ENCODE results near the gene JMJD7. TPM values are rescaled to one million over a fixed set of nuclear protein-coding genes. Genes with fewer than 3 reads are reported as not detected.

The JMJD7 gene
- polyA plus RNA-seq, 2 of the 4 experiments (the other 2 are of a cell fraction), result 3.4 to 3.8 TPM

GRCh38 chr15:41865490-41866055 is 37.7 kb downstream of the JMJD7 start:
- no peaks in the 10 kb centered on the region for H3K9me3 ChIP-seq
- ATAC-seq (no peak), DNase-seq (ENCODE audit: low read depth in 1 of 2, low spot score in 1 of 2) (no peak), FAIRE-seq (no peak)
- CTCF ChIA-PET, result interaction anchor here (1.2 to 1.4 kb wide), 2 partner anchors 14 to 39 kb away, joined by 3 to 4 read pairs; no protein-coding TSS in a partner anchor
- no peaks in the 10 kb centered on the region for H3K4me1 ChIP-seq
- H3K4me2 ChIP-seq, result no peak overlapping the region
- 81% methylated on average over 15 of the region's 18 CpGs for WGBS (ENCODE audit: missing lambda C conversion rate)
- no peak overlapping the region for H3K4me3 ChIP-seq
- TF ChIP-seq, protein P1, sequence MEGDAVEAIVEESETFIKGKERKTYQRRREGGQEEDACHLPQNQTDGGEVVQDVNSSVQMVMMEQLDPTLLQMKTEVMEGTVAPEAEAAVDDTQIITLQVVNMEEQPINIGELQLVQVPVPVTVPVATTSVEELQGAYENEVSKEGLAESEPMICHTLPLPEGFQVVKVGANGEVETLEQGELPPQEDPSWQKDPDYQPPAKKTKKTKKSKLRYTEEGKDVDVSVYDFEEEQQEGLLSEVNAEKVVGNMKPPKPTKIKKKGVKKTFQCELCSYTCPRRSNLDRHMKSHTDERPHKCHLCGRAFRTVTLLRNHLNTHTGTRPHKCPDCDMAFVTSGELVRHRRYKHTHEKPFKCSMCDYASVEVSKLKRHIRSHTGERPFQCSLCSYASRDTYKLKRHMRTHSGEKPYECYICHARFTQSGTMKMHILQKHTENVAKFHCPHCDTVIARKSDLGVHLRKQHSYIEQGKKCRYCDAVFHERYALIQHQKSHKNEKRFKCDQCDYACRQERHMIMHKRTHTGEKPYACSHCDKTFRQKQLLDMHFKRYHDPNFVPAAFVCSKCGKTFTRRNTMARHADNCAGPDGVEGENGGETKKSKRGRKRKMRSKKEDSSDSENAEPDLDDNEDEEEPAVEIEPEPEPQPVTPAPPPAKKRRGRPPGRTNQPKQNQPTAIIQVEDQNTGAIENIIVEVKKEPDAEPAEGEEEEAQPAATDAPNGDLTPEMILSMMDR (IDR thresholded peaks at IDR 0.05), result no peak
- no peak for TF ChIP-seq HOXB13 (CRISPR knock-in tag; IDR thresholded peaks at IDR 0.05; ENCODE audit: low read depth)
- no peak for TF ChIP-seq PHF8 (IDR thresholded peaks at IDR 0.05; ENCODE audit: borderline replicate concordance, low read depth)
- no peak for TF ChIP-seq HMGXB4 (CRISPR knock-in tag; IDR thresholded peaks at IDR 0.05; ENCODE audit: borderline replicate concordance)
- no peak for TF ChIP-seq TFCP2L1 (CRISPR knock-in tag; IDR thresholded peaks at IDR 0.05)
- no peak for TF ChIP-seq ATOH8 (CRISPR knock-in tag; IDR thresholded peaks at IDR 0.05; ENCODE audit: low read depth)
- TF ChIP-seq FOSL2 (IDR thresholded peaks at IDR 0.05), result no peak
- no peak for TF ChIP-seq FOSL2 (CRISPR knock-in tag; IDR thresholded peaks at IDR 0.05)
- no peak for TF ChIP-seq CEBPB (IDR thresholded peaks at IDR 0.05)
- no peak for TF ChIP-seq NPAS2 (CRISPR knock-in tag; IDR thresholded peaks at IDR 0.05; ENCODE audit: borderline replicate concordance)
- no peak for TF ChIP-seq HEYL (CRISPR knock-in tag; IDR thresholded peaks at IDR 0.05)
- TF ChIP-seq FOXS1 (CRISPR knock-in tag; IDR thresholded peaks at IDR 0.05), result no peak
- TF ChIP-seq, protein P2, sequence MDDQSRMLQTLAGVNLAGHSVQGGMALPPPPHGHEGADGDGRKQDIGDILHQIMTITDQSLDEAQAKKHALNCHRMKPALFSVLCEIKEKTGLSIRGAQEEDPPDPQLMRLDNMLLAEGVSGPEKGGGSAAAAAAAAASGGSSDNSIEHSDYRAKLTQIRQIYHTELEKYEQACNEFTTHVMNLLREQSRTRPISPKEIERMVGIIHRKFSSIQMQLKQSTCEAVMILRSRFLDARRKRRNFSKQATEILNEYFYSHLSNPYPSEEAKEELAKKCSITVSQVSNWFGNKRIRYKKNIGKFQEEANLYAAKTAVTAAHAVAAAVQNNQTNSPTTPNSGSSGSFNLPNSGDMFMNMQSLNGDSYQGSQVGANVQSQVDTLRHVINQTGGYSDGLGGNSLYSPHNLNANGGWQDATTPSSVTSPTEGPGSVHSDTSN (IDR thresholded peaks at IDR 0.05), result no peak
- no peak for TF ChIP-seq RCOR1 (IDR thresholded peaks at IDR 0.05; ENCODE audit: low read depth, low read length)
- POLR2A ChIA-PET, result no interaction called here
- no peak overlapping the region for H3K27ac ChIP-seq

GRCh38 chr15:41866263-41866703 is 38.4 kb downstream of the JMJD7 start:
- DNase-seq (ENCODE audit: low read depth in 1 of 2, low spot score in 1 of 2), result no peak
- no peaks in the 10 kb centered on the region for H3K4me1 ChIP-seq
- no peak overlapping the region for H3K4me3 ChIP-seq
- ChIA-PET POLR2A (no interaction called here), CTCF (interaction anchor here (1.2 to 1.4 kb wide), 2 partner anchors 15 to 39 kb away, joined by 3 to 4 read pairs; no protein-coding TSS in a partner anchor)
- no peak for ATAC-seq
- no peaks in the 10 kb centered on the region for H3K9me3 ChIP-seq
- no peak overlapping the region for H3K27ac ChIP-seq
- TF ChIP-seq KDM1A (IDR thresholded peaks at IDR 0.05; ENCODE audit: low read depth) (no peak), NPAS2 (CRISPR knock-in tag; IDR thresholded peaks at IDR 0.05; ENCODE audit: borderline replicate concordance) (no peak), FOXS1 (CRISPR knock-in tag; IDR thresholded peaks at IDR 0.05) (no peak)
- FAIRE-seq, result no peak
- no peak overlapping the region for H3K4me2 ChIP-seq
- WGBS (ENCODE audit: missing lambda C conversion rate), result 80% methylated on average over 1 of the region's 8 CpGs

DNA sequence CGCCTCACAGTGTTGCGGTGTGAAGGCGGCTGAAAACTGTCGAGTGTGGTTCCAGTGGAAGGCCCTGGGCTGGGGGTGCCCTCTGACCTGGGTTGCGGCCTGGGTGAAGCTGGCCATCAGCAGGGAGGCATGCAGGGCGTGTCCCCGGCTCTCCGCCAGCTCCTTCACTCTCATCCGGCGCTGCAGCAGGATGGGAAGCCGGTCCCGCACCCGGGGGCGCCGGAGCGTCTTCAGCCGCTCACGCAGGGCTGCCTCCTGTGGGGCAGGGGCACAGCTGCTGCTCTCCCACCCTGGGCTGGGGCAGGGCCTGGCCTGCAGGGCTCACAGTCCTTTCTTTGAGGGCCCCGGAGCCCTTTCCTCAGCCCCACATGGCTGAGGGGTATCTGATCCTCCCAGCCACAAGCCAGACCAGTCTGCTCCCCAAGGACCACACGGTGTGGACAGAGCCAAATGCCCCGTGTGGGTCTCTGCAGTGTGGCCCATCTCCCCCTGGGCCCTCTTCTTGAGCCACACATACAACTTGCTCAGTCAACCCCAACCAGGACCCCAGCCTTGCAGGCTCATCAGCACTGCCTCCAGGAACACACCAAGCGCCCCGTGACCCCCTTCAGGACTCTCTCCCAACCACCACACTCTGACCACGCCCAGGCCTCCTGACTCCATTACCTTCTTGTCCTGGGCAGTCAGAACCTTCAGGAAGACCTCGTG is 39.1 kb downstream of the JMJD7 start:
- ATAC-seq (no peak), FAIRE-seq (no peak), DNase-seq (ENCODE audit: low read depth in 1 of 2, low spot score in 1 of 2) (no peak)
- H3K4me2 ChIP-seq, result no peak overlapping the region
- ChIA-PET POLR2A (no interaction called here), CTCF (interaction anchor here (1.2 kb wide), 1 partner anchor 38 kb away, joined by 4 read pairs; no protein-coding TSS in a partner anchor)
- H3K4me1 ChIP-seq, result no peaks in the 10 kb centered on the region
- no peaks in the 10 kb centered on the region for H3K9me3 ChIP-seq
- 78% methylated on average over 12 of the region's 25 CpGs for WGBS (ENCODE audit: missing lambda C conversion rate)
- no peak overlapping the region for H3K4me3 ChIP-seq
- no peak overlapping the region for H3K27ac ChIP-seq
- TF ChIP-seq RFX5 (IDR thresholded peaks at IDR 0.05), result no peak
- no peak for TF ChIP-seq KDM5A (IDR thresholded peaks at IDR 0.05)
